A549 treated with AZD9567 at 1 μM for 4 hours (cell line): ENCODE measurements around the gene GUF1. TPM values are rescaled to one million over a fixed set of nuclear protein-coding genes. Genes with fewer than 3 reads are reported as not detected.

ENCODE experiments used
- total RNA-seq: library from RNA; stranded (reverse); fragments of 200-300 nt; extraction: Qiagen RNA extraction; gene quantifications from 5 replicates; pipeline ENCODE4 v1.2.3, GENCODE V29; 2022; ENCODE audit not compliant: insufficient read depth

The GUF1 gene
- 8.3 to 9.4 TPM (median 9.0 TPM) in 5 replicates for total RNA-seq

GRCh38 chr4:44678094-44679041, at the start of gene GUF1:
GUF1 (plus strand) TSS chr4:44678420; CDS start chr4:44678623, 203 bp downstream.

GRCh38 chr4:44651425-44651824, 26.8 kb upstream of the GUF1 start, which contains the start of gene YIPF7:
YIPF7 (minus strand) TSS chr4:44651625; CDS start chr4:44650100, 1,525 bp downstream.

GRCh38 chr4:44726038-44726871, 48.0 kb downstream of the GUF1 start, which contains the start of gene GNPDA2:
GNPDA2 (minus strand) TSS chr4:44726556; CDS start chr4:44722207, 4,349 bp downstream.

Other genes with a start within 250 kb of the GUF1 start
- gene KCTD8, start 229.6 kb upstream of the GUF1 start, total RNA-seq: not detected in 5 replicates
- not detected in 5 replicates for gene YIPF7, start 26.8 kb upstream of the GUF1 start, total RNA-seq
- 6.2 to 19.6 TPM (median 10.6 TPM) in 5 replicates for gene GNPDA2, start 48.1 kb downstream of the GUF1 start, total RNA-seq